Activated CD4-positive, alpha-beta memory T cell treated with anti-CD3 and anti-CD28 coated beads for 36 hours (primary cell): ENCODE measurements around the gene DAB2IP. TPM values are rescaled to one million over a fixed set of nuclear protein-coding genes. Genes with fewer than 3 reads are reported as not detected.

Experiments used
- CTCF ChIA-PET: fragments of 350-600 bp; sonication (Branson Sonifier 250); formaldehyde crosslinking; loops from one replicate; lab custom pipeline; 2021; ENCODE audit warnings: antibody characterized with exemption, inconsistent platforms; lab: Charles Lee
- POLR2A ChIA-PET: fragments of 350-600 bp; sonication (Branson Sonifier 250); formaldehyde crosslinking; loops from one replicate; lab custom pipeline; 2021; ENCODE audit warnings: antibody characterized with exemption; lab: Charles Lee
- DNase-seq: peaks from one replicate; pipeline ENCODE4 v3.0.0-alpha.2; 2020
- H3K27ac Mint-ChIP-seq: one replicate; pipeline ENCODE4 v1.8.0; 2021; ENCODE audit warnings: mixed read lengths
- H3K27me3 Mint-ChIP-seq: one replicate; pipeline ENCODE4 v1.8.0; 2021; ENCODE audit warnings: mixed read lengths
- H3K36me3 Mint-ChIP-seq: one replicate; pipeline ENCODE4 v1.8.0; 2021; ENCODE audit warnings: mixed read lengths
- H3K4me1 Mint-ChIP-seq: one replicate; pipeline ENCODE4 v1.8.0; 2021; ENCODE audit warnings: low read depth, mixed read lengths
- H3K4me3 Mint-ChIP-seq: one replicate; pipeline ENCODE4 v1.8.0; 2021; ENCODE audit warnings: mild to moderate bottlenecking, mixed read lengths
- H3K9me3 Mint-ChIP-seq: one replicate; pipeline ENCODE4 v1.8.0; 2021; ENCODE audit warnings: mixed read lengths
- intact Hi-C: fragments of 100-400 bp; cut with micrococcal nuclease; formaldehyde crosslinking; loops from one replicate; pipeline ENCODE4 v1.15.1; 2023
- total RNA-seq, 2 experiments: library from RNA; stranded (reverse); gene quantifications; one replicate each; pipeline ENCODE4 v1.2.3, GENCODE V29; 2021

Gene DAB2IP
- total RNA-seq, 2 experiments from 2014 or later, result not detected

GRCh38 chr9:121662359-121662758 is 10.9 kb downstream of the DAB2IP start:
- Mint-ChIP-seq H3K4me3 (no peak overlapping the region), H3K36me3 (no peaks in the 10 kb centered on the region), H3K27me3 (peaks cover 20% of the 10 kb centered on the region), H3K4me1 (no peaks in the 10 kb centered on the region), H3K9me3 (no peaks in the 10 kb centered on the region), H3K27ac (no peak overlapping the region)
- no peak for DNase-seq
- intact Hi-C loops, result no loop called here
- POLR2A ChIA-PET, result no interaction called here
- CTCF ChIA-PET, result no interaction called here

GRCh38 chr9:121662891-121663580 is 11.6 kb downstream of the DAB2IP start:
- H3K9me3 Mint-ChIP-seq, result no peaks in the 10 kb centered on the region
- CTCF ChIA-PET, result no interaction called here

GRCh38 chr9:121663591-121663990 is 12.2 kb downstream of the DAB2IP start:
- intact Hi-C loops, result no loop called here
- no peak for DNase-seq
- Mint-ChIP-seq H3K4me3 (no peak overlapping the region), H3K36me3 (no peaks in the 10 kb centered on the region), H3K9me3 (no peaks in the 10 kb centered on the region), H3K4me1 (no peaks in the 10 kb centered on the region), H3K27ac (no peak overlapping the region), H3K27me3 (peaks cover 19% of the 10 kb centered on the region)
- CTCF ChIA-PET, result no interaction called here
- POLR2A ChIA-PET, result no interaction called here

More at GRCh38 chr9:121662891-121663580, 11.6 kb downstream of the DAB2IP start:
- no peak overlapping the region for H3K4me3 Mint-ChIP-seq
- DNase-seq, result no peak
- no peaks in the 10 kb centered on the region for H3K36me3 Mint-ChIP-seq
- no peaks in the 10 kb centered on the region for H3K4me1 Mint-ChIP-seq
- peaks cover 20% of the 10 kb centered on the region for H3K27me3 Mint-ChIP-seq
- POLR2A ChIA-PET, result no interaction called here
- H3K27ac Mint-ChIP-seq, result no peak overlapping the region
- intact Hi-C loops, result no loop called here

- CTCF ChIA-PET, result interaction anchor here (0.7 kb wide), 1 partner anchor 120 kb away, joined by 3 read pairs; no protein-coding TSS in a partner anchor
- no peak for DNase-seq
- no peaks in the 10 kb centered on the region for H3K36me3 Mint-ChIP-seq
- intact Hi-C loops, result no loop called here
- H3K9me3 Mint-ChIP-seq, result no peaks in the 10 kb centered on the region
- H3K4me1 Mint-ChIP-seq, result no peaks in the 10 kb centered on the region
- peaks cover 14% of the 10 kb centered on the region for H3K27me3 Mint-ChIP-seq
- POLR2A ChIA-PET, result no interaction called here
- H3K27ac Mint-ChIP-seq, result no peak overlapping the region
- no peak overlapping the region for H3K4me3 Mint-ChIP-seq
Measured at GRCh38 chr9:121666294-121666693, 14.9 kb downstream of the DAB2IP start.

GRCh38 chr9:121667214-121667613 is 15.8 kb downstream of the DAB2IP start:
- no peak overlapping the region for H3K4me3 Mint-ChIP-seq
- H3K27me3 Mint-ChIP-seq, result peaks cover 16% of the 10 kb centered on the region
- H3K4me1 Mint-ChIP-seq, result no peaks in the 10 kb centered on the region
- ChIA-PET CTCF (no interaction called here), POLR2A (no interaction called here)
- H3K27ac Mint-ChIP-seq, result no peak overlapping the region
- intact Hi-C loops, result no loop called here
- H3K9me3 Mint-ChIP-seq, result no peaks in the 10 kb centered on the region
- no peaks in the 10 kb centered on the region for H3K36me3 Mint-ChIP-seq
- DNase-seq, result no peak

GRCh38 chr9:121667890-121668289 is 16.5 kb downstream of the DAB2IP start:
- H3K36me3 Mint-ChIP-seq, result no peaks in the 10 kb centered on the region
- H3K27ac Mint-ChIP-seq, result no peak overlapping the region
- ChIA-PET POLR2A (no interaction called here), CTCF (no interaction called here)
- no peak overlapping the region for H3K4me3 Mint-ChIP-seq
- peaks cover 16% of the 10 kb centered on the region for H3K27me3 Mint-ChIP-seq
- no peak for DNase-seq
- intact Hi-C loops, result no loop called here
- no peaks in the 10 kb centered on the region for H3K4me1 Mint-ChIP-seq
- H3K9me3 Mint-ChIP-seq, result no peaks in the 10 kb centered on the region

- Mint-ChIP-seq H3K4me1 (no peaks in the 10 kb centered on the region), H3K27ac (no peak overlapping the region), H3K9me3 (no peaks in the 10 kb centered on the region), H3K4me3 (no peak overlapping the region), H3K27me3 (peaks cover 12% of the 10 kb centered on the region), H3K36me3 (no peaks in the 10 kb centered on the region)
- intact Hi-C loops, result no loop called here
- DNase-seq, result no peak
- CTCF ChIA-PET, result no interaction called here
- POLR2A ChIA-PET, result no interaction called here
Measured at GRCh38 chr9:121670431-121670830, 19.0 kb downstream of the DAB2IP start.

GRCh38 chr9:121671612-121672155 is 20.2 kb downstream of the DAB2IP start:
- Mint-ChIP-seq H3K9me3 (no peaks in the 10 kb centered on the region), H3K4me3 (no peak overlapping the region), H3K27ac (no peak overlapping the region), H3K4me1 (no peaks in the 10 kb centered on the region), H3K27me3 (peaks cover 17% of the 10 kb centered on the region), H3K36me3 (no peaks in the 10 kb centered on the region)
- intact Hi-C loops, result no loop called here
- ChIA-PET POLR2A (no interaction called here), CTCF (no interaction called here)
- DNase-seq, result no peak

- no peak overlapping the region for H3K4me3 Mint-ChIP-seq
- no peak overlapping the region for H3K27ac Mint-ChIP-seq
- no peak for DNase-seq
- CTCF ChIA-PET, result interaction anchor here (0.5 kb wide), 1 partner anchor 1706 kb away, joined by 3 read pairs; no protein-coding TSS in a partner anchor
- intact Hi-C loops, result no loop called here
- H3K4me1 Mint-ChIP-seq, result no peaks in the 10 kb centered on the region
- POLR2A ChIA-PET, result no interaction called here
- no peaks in the 10 kb centered on the region for H3K9me3 Mint-ChIP-seq
- H3K27me3 Mint-ChIP-seq, result peaks cover 17% of the 10 kb centered on the region
- H3K36me3 Mint-ChIP-seq, result no peaks in the 10 kb centered on the region
Measured at GRCh38 chr9:121672213-121672612, 20.8 kb downstream of the DAB2IP start.

GRCh38 chr9:121672986-121673385 is 21.6 kb downstream of the DAB2IP start:
- no peak overlapping the region for H3K4me3 Mint-ChIP-seq
- H3K9me3 Mint-ChIP-seq, result no peaks in the 10 kb centered on the region
- ChIA-PET POLR2A (no interaction called here), CTCF (no interaction called here)
- intact Hi-C loops, result no loop called here
- no peak for DNase-seq
- H3K27ac Mint-ChIP-seq, result no peak overlapping the region
- peaks cover 17% of the 10 kb centered on the region for H3K27me3 Mint-ChIP-seq
- H3K36me3 Mint-ChIP-seq, result no peaks in the 10 kb centered on the region
- no peaks in the 10 kb centered on the region for H3K4me1 Mint-ChIP-seq

GRCh38 chr9:121673576-121673975 is 22.1 kb downstream of the DAB2IP start:
- CTCF ChIA-PET, result no interaction called here
- POLR2A ChIA-PET, result no interaction called here

GRCh38 chr9:121674017-121674416 is 22.6 kb downstream of the DAB2IP start:
- ChIA-PET POLR2A (no interaction called here), CTCF (no interaction called here)
- intact Hi-C loops, result no loop called here
- peaks cover 17% of the 10 kb centered on the region for H3K27me3 Mint-ChIP-seq
- no peak overlapping the region for H3K4me3 Mint-ChIP-seq
- no peak for DNase-seq
- H3K4me1 Mint-ChIP-seq, result no peaks in the 10 kb centered on the region
- no peaks in the 10 kb centered on the region for H3K36me3 Mint-ChIP-seq
- no peaks in the 10 kb centered on the region for H3K9me3 Mint-ChIP-seq
- H3K27ac Mint-ChIP-seq, result no peak overlapping the region

More at GRCh38 chr9:121673576-121673975, 22.1 kb downstream of the DAB2IP start:
- H3K4me3 Mint-ChIP-seq, result no peak overlapping the region
- intact Hi-C loops, result no loop called here
- DNase-seq, result no peak
- no peaks in the 10 kb centered on the region for H3K36me3 Mint-ChIP-seq
- H3K4me1 Mint-ChIP-seq, result no peaks in the 10 kb centered on the region
- H3K9me3 Mint-ChIP-seq, result no peaks in the 10 kb centered on the region
- H3K27me3 Mint-ChIP-seq, result peaks cover 17% of the 10 kb centered on the region
- H3K27ac Mint-ChIP-seq, result no peak overlapping the region

GRCh38 chr9:121674952-121675351 is 23.5 kb downstream of the DAB2IP start:
- H3K4me1 Mint-ChIP-seq, result no peaks in the 10 kb centered on the region
- no peaks in the 10 kb centered on the region for H3K36me3 Mint-ChIP-seq
- peaks cover 14% of the 10 kb centered on the region for H3K27me3 Mint-ChIP-seq
- CTCF ChIA-PET, result no interaction called here
- POLR2A ChIA-PET, result interaction anchor here (0.6 kb wide), 1 partner anchor 666 kb away, joined by 3 read pairs; no protein-coding TSS in a partner anchor
- no peaks in the 10 kb centered on the region for H3K9me3 Mint-ChIP-seq
- intact Hi-C loops, result no loop called here
- H3K27ac Mint-ChIP-seq, result no peak overlapping the region
- H3K4me3 Mint-ChIP-seq, result no peak overlapping the region
- no peak for DNase-seq
